HepG2 (cell line): ENCODE data around the gene FHIT. TPM values are rescaled to one million over a fixed set of nuclear protein-coding genes. Genes with fewer than 3 reads are reported as not detected.

Experiments used
- EP300 ChIP-seq, 3 experiments: sonication (generic) in 1 of 3; formaldehyde crosslinking in 1 of 3; IDR thresholded peaks; 2 replicates each; pipeline versions ENCODE4 v1.5.1 to v1.6.1; 2011 to 2020; ENCODE audit warnings: low read depth in 2 of 3, low read length in 2 of 3, borderline replicate concordance in 1 of 3, improper control_type of control experiment in 1 of 3, mild to moderate bottlenecking in 1 of 3, missing genetic modification reagents in 1 of 3, moderate library complexity in 1 of 3
- FOSL2 ChIP-seq: sonication (generic); formaldehyde crosslinking; IDR thresholded peaks from 2 replicates; pipeline ENCODE4 v1.4.0; 2020; ENCODE audit warnings: missing genetic modification reagents
- FOXP1 ChIP-seq, 2 experiments: fragments of 450-650 bp in 1 of 2; IDR thresholded peaks; 2 replicates each; pipeline ENCODE4 v1.6.1; 2017 to 2018; ENCODE audit warnings: antibody characterized with exemption in 1 of 2
- GATA4 ChIP-seq: sonication (generic); IDR thresholded peaks from 2 replicates; pipeline ENCODE4 v1.6.1; 2016; ENCODE audit warnings: antibody characterized with exemption, low read depth, borderline replicate concordance
- GATAD2A ChIP-seq: IDR thresholded peaks from 2 replicates; pipeline ENCODE4 v1.6.1; 2016
- KLF11 ChIP-seq: IDR thresholded peaks from 2 replicates; pipeline ENCODE4 v1.6.1; 2016; ENCODE audit warnings: missing compliant biosample characterization
- RXRB ChIP-seq: IDR thresholded peaks from 2 replicates; pipeline ENCODE4 v1.6.1; 2016; ENCODE audit warnings: borderline replicate concordance, missing genetic modification reagents, missing compliant biosample characterization
- SKI ChIP-seq: fragments of 450-650 bp; IDR thresholded peaks from one replicate; pipeline ENCODE4 v1.6.1; 2018; ENCODE audit warnings: mild to moderate bottlenecking; ENCODE audit not compliant: partially characterized antibody
- STAG1 ChIP-seq: sonication (generic); formaldehyde crosslinking; IDR thresholded peaks from 2 replicates; pipeline ENCODE4 v1.4.0; 2020; ENCODE audit warnings: missing genetic modification reagents
- TBX3 ChIP-seq: fragments of 450-650 bp; IDR thresholded peaks from 2 replicates; pipeline ENCODE4 v1.6.1; 2017; ENCODE audit warnings: antibody characterized with exemption, mild to moderate bottlenecking, inconsistent platforms, borderline replicate concordance
- TCF7 ChIP-seq: sonication (generic); IDR thresholded peaks from 2 replicates; pipeline ENCODE4 v1.6.1; 2016; ENCODE audit warnings: antibody characterized with exemption, low read depth
- TEAD2 ChIP-seq: sonication (generic); formaldehyde crosslinking; IDR thresholded peaks from 2 replicates; pipeline ENCODE4 v1.9.0; 2021; ENCODE audit warnings: missing genetic modification reagents
- TEAD3 ChIP-seq: optimal IDR thresholded peaks from 2 replicates; pipeline ENCODE3; 2016; ENCODE audit warnings: borderline replicate concordance
- ZNF3 ChIP-seq: IDR thresholded peaks from 2 replicates; pipeline ENCODE4 v1.7.0; 2017; ENCODE audit warnings: inconsistent platforms
- ZNF432 ChIP-seq: sonication (generic); formaldehyde crosslinking; IDR thresholded peaks from 2 replicates; pipeline ENCODE4 v1.5.0; 2020; ENCODE audit warnings: missing genetic modification reagents, mild to moderate bottlenecking, borderline replicate concordance
- ZNF747 ChIP-seq: sonication (generic); formaldehyde crosslinking; IDR thresholded peaks from 2 replicates; pipeline ENCODE4 v1.8.1; 2023; ENCODE audit warnings: missing genetic modification reagents, mild to moderate bottlenecking, borderline replicate concordance
- polyA plus RNA-seq, 8 experiments: library from polyadenylated mRNA; depleted of rRNA in 3 of 8; stranded (reverse) in 7 of 8; unstranded in 1 of 8; fragments of >200 nt; fragmentation: Illumina TruSeq in 4 of 8; extraction: Trizol in 4 of 8; gene quantifications; 2 replicates each; pipeline versions ENCODE4 v1.2.1 to v1.2.3, GENCODE V29; 2011 to 2016; ENCODE audit warnings: low read depth in 4 of 8, missing spikeins in 1 of 8, mixed read lengths in 1 of 8; ENCODE audit not compliant: insufficient read depth in 1 of 8
- total RNA-seq, 5 experiments: library from RNA; depleted of rRNA; stranded (reverse); fragments of >200 nt; fragmentation: Illumina TruSeq; extraction: Trizol; gene quantifications; 2 replicates each; pipeline ENCODE4 v1.2.3, GENCODE V29; 2016; ENCODE audit warnings: low read depth in 1 of 5
- TF ChIP-seq, protein P1 (sequence below): sonication (generic); formaldehyde crosslinking; IDR thresholded peaks from 2 replicates; pipeline ENCODE4 v1.4.0; 2020; ENCODE audit warnings: missing genetic modification reagents
- TF ChIP-seq, protein P2 (sequence below): IDR thresholded peaks from 2 replicates; pipeline ENCODE4 v1.6.1; 2016; ENCODE audit warnings: mild to moderate bottlenecking
- TF ChIP-seq, protein P3 (sequence below): sonication (generic); formaldehyde crosslinking; IDR thresholded peaks from 2 replicates; pipeline ENCODE4 v1.8.1; 2023; ENCODE audit warnings: mild to moderate bottlenecking, missing genetic modification reagents, borderline replicate concordance
- TF ChIP-seq, protein P4 (sequence below): sonication (generic); formaldehyde crosslinking; IDR thresholded peaks from 2 replicates; pipeline ENCODE4 v1.4.0; 2020; ENCODE audit warnings: mild to moderate bottlenecking, missing genetic modification reagents, borderline replicate concordance
- TF ChIP-seq, protein P5 (sequence below): sonication (generic); formaldehyde crosslinking; IDR thresholded peaks from 2 replicates; pipeline ENCODE4 v1.5.0; 2020; ENCODE audit warnings: mild to moderate bottlenecking, missing genetic modification reagents, moderate library complexity

Gene FHIT
- total and polyA plus RNA-seq, 2 of the 13 experiments (the other 11 are each of a cell fraction or from before 2014, with no cell fraction given): 4.0 to 4.6 TPM

DNA sequence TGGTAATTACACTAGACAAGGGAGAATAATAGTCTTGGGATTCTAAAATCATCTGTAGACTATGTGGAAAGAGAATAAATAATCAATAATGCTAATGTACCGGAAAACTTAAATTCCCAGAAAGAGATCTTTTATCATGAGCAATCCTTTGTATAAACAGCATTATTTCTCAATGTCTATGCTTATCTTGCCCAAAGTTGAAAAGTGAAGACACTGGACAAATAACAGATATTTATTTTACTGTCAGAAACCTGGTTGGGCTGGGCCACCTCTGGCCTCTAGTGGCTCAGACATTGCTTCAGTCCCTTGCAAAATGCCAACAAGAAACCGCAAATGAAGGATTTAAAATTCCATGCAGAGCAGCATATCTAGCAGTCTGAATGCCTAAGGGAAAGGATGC is 409.9 kb downstream of the FHIT start (continued):
- TF ChIP-seq TEAD2 (no peak), SKI (peak; percentile 77), RXRB (CRISPR knock-in tag) (no peak), TCF7 (peak; percentile 72), TEAD3 (CRISPR knock-in tag) (peak; percentile 18), GATA4 (peak; percentile 77; the same call in 1 of the 2 replicates), ZNF3 (CRISPR knock-in tag) (no peak), FOSL2 (peak; percentile 80), KLF11 (CRISPR knock-in tag) (no peak), ZNF747 (no peak), TBX3 (peak; percentile 74; the same call in 1 of the 2 replicates), GATAD2A (peak; percentile 83), FOXP1 (IDR thresholded peaks at IDR 0.05) (no peak), FOXP1 (CRISPR knock-in tag; IDR thresholded peaks at IDR 0.05) (peak; percentile 59; the same call in 1 of the 2 replicates), STAG1 (CRISPR knock-in tag) (peak; percentile 27; the same call in 1 of the 2 replicates), ZNF432 (CRISPR knock-in tag) (no peak), EP300 (IDR thresholded peaks at IDR 0.05; ENCODE audit: low read depth in 2 of 2, low read length in 2 of 2) (peak; percentile 78 to 80; a peak in 3 of 4 replicates), EP300 (CRISPR knock-in tag; IDR thresholded peaks at IDR 0.05; ENCODE audit: borderline replicate concordance) (no peak)
- TF ChIP-seq, protein P1, sequence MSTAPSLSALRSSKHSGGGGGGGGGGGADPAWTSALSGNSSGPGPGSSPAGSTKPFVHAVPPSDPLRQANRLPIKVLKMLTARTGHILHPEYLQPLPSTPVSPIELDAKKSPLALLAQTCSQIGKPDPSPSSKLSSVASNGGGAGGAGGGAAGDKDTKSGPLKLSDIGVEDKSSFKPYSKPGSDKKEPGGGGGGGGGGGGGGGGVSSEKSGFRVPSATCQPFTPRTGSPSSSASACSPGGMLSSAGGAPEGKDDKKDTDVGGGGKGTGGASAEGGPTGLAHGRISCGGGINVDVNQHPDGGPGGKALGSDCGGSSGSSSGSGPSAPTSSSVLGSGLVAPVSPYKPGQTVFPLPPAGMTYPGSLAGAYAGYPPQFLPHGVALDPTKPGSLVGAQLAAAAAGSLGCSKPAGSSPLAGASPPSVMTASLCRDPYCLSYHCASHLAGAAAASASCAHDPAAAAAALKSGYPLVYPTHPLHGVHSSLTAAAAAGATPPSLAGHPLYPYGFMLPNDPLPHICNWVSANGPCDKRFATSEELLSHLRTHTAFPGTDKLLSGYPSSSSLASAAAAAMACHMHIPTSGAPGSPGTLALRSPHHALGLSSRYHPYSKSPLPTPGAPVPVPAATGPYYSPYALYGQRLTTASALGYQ (CRISPR knock-in tag): peak; percentile 64; the same call in 1 of the 2 replicates
- TF ChIP-seq, protein P2, sequence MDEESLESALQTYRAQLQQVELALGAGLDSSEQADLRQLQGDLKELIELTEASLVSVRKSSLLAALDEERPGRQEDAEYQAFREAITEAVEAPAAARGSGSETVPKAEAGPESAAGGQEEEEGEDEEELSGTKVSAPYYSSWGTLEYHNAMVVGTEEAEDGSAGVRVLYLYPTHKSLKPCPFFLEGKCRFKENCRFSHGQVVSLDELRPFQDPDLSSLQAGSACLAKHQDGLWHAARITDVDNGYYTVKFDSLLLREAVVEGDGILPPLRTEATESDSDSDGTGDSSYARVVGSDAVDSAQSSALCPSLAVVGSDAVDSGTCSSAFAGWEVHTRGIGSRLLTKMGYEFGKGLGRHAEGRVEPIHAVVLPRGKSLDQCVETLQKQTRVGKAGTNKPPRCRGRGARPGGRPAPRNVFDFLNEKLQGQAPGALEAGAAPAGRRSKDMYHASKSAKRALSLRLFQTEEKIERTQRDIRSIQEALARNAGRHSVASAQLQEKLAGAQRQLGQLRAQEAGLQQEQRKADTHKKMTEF: peak; percentile 59; the same call in 1 of the 2 replicates
- TF ChIP-seq, protein P3, sequence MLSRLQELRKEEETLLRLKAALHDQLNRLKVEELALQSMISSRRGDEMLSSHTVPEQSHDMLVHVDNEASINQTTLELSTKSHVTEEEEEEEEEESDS: no peak
- TF ChIP-seq, protein P4, sequence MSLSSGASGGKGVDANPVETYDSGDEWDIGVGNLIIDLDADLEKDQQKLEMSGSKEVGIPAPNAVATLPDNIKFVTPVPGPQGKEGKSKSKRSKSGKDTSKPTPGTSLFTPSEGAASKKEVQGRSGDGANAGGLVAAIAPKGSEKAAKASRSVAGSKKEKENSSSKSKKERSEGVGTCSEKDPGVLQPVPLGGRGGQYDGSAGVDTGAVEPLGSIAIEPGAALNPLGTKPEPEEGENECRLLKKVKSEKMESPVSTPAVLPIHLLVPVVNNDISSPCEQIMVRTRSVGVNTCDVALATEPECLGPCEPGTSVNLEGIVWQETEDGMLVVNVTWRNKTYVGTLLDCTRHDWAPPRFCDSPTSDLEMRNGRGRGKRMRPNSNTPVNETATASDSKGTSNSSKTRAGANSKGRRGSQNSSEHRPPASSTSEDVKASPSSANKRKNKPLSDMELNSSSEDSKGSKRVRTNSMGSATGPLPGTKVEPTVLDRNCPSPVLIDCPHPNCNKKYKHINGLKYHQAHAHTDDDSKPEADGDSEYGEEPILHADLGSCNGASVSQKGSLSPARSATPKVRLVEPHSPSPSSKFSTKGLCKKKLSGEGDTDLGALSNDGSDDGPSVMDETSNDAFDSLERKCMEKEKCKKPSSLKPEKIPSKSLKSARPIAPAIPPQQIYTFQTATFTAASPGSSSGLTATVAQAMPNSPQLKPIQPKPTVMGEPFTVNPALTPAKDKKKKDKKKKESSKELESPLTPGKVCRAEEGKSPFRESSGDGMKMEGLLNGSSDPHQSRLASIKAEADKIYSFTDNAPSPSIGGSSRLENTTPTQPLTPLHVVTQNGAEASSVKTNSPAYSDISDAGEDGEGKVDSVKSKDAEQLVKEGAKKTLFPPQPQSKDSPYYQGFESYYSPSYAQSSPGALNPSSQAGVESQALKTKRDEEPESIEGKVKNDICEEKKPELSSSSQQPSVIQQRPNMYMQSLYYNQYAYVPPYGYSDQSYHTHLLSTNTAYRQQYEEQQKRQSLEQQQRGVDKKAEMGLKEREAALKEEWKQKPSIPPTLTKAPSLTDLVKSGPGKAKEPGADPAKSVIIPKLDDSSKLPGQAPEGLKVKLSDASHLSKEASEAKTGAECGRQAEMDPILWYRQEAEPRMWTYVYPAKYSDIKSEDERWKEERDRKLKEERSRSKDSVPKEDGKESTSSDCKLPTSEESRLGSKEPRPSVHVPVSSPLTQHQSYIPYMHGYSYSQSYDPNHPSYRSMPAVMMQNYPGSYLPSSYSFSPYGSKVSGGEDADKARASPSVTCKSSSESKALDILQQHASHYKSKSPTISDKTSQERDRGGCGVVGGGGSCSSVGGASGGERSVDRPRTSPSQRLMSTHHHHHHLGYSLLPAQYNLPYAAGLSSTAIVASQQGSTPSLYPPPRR (CRISPR knock-in tag): peak; percentile 67; the same call in 1 of the 2 replicates
- TF ChIP-seq, protein P5, sequence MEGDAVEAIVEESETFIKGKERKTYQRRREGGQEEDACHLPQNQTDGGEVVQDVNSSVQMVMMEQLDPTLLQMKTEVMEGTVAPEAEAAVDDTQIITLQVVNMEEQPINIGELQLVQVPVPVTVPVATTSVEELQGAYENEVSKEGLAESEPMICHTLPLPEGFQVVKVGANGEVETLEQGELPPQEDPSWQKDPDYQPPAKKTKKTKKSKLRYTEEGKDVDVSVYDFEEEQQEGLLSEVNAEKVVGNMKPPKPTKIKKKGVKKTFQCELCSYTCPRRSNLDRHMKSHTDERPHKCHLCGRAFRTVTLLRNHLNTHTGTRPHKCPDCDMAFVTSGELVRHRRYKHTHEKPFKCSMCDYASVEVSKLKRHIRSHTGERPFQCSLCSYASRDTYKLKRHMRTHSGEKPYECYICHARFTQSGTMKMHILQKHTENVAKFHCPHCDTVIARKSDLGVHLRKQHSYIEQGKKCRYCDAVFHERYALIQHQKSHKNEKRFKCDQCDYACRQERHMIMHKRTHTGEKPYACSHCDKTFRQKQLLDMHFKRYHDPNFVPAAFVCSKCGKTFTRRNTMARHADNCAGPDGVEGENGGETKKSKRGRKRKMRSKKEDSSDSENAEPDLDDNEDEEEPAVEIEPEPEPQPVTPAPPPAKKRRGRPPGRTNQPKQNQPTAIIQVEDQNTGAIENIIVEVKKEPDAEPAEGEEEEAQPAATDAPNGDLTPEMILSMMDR (CRISPR knock-in tag): peak; percentile 26; the same call in 1 of the 2 replicates
